ENCODE measurements around the gene DPCD. TPM values are rescaled to one million over a fixed set of nuclear protein-coding genes. Genes with fewer than 3 reads are reported as not detected.

DPCD gene
- total RNA-seq, 2 experiments from 2014 or later: 9.1 to 10.3 TPM

- Histone ChIP-seq H3K9me2 (ENCODE audit: insufficient read depth, low read length) (no peaks in the 10 kb centered on the region), H3K4me1 (ENCODE audit: insufficient read depth, low read length, poor library complexity, severe bottlenecking) (no peaks in the 10 kb centered on the region), H3K9me3 (ENCODE audit: low read length) (no peaks in the 10 kb centered on the region), H3K27ac (ENCODE audit: low read depth, low read length, poor library complexity, severe bottlenecking) (no peak overlapping the region), H3K4me2 (ENCODE audit: low read length) (no peak overlapping the region), H3K4me3 (ENCODE audit: low read depth, low read length, poor library complexity, severe bottlenecking) (no peak overlapping the region), H3K36me3 (ENCODE audit: insufficient read depth, low read length) (peaks cover 74% of the 10 kb centered on the region), H2AFZ (ENCODE audit: low read length) (no peak overlapping the region), H3K79me2 (ENCODE audit: insufficient read depth, low read depth, low read length) (no peaks in the 10 kb centered on the region), H4K20me1 (ENCODE audit: insufficient read depth, low read length) (no peaks in the 10 kb centered on the region)
- POLR2A ChIA-PET: interaction anchor here (0.6 kb wide), 1 partner anchor 210 kb away, joined by 3 read pairs; no protein-coding TSS in a partner anchor
- DNase-seq (ENCODE audit: low spot score): no peak
- CTCF ChIA-PET (ENCODE audit: unreplicated experiment): no interaction called here
- intact Hi-C loops (cut with micrococcal nuclease; ENCODE audit: unreplicated experiment): no loop called here
- no peak for TF ChIP-seq EZH2phosphoT487 (IDR thresholded peaks at IDR 0.05; ENCODE audit: borderline replicate concordance, low read depth, low read length)
- TF ChIP-seq, protein P1, sequence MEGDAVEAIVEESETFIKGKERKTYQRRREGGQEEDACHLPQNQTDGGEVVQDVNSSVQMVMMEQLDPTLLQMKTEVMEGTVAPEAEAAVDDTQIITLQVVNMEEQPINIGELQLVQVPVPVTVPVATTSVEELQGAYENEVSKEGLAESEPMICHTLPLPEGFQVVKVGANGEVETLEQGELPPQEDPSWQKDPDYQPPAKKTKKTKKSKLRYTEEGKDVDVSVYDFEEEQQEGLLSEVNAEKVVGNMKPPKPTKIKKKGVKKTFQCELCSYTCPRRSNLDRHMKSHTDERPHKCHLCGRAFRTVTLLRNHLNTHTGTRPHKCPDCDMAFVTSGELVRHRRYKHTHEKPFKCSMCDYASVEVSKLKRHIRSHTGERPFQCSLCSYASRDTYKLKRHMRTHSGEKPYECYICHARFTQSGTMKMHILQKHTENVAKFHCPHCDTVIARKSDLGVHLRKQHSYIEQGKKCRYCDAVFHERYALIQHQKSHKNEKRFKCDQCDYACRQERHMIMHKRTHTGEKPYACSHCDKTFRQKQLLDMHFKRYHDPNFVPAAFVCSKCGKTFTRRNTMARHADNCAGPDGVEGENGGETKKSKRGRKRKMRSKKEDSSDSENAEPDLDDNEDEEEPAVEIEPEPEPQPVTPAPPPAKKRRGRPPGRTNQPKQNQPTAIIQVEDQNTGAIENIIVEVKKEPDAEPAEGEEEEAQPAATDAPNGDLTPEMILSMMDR (conservative IDR thresholded peaks at IDR 0.05; ENCODE audit: low read length): no peak
- no TSS peak for BruUV-seq (replicated peaks)
Observed at GRCh38 chr10:101658975-101659374, 70.9 kb downstream of the DPCD start.

Small RNAs within 50 kb of the gene (microRNA-seq; reads per million reads assigned to microRNA genes)
- gene MIR3158-1 (ENCODE audit: borderline replicate concordance) (not detected), gene MIR3158-2 (ENCODE audit: borderline replicate concordance) (not detected)

Small RNAs within 50 kb of the gene (small RNA-seq; reads per million reads assigned to genes)
- gene MIR3158-1 (not detected), gene RNU6-1165P (not detected)

Other genes with a start within 250 kb of the DPCD start
- gene BTRC, start 234.2 kb upstream of the DPCD start, total RNA-seq (2014; rRNA removed; shearing (Covaris generic)): 6.1 and 7.3 TPM in 2 replicates
- gene BTRC, start 234.2 kb upstream of the DPCD start, total RNA-seq (2022): 17.2 and 17.8 TPM in 2 replicates
- gene POLL, start 64 bp upstream of the DPCD start, total RNA-seq (2014; rRNA removed; shearing (Covaris generic)): 14.3 and 22.0 TPM in 2 replicates
- 34.0 and 35.6 TPM in 2 replicates for gene POLL, start 64 bp upstream of the DPCD start, total RNA-seq (2022)
- gene FBXW4, start 106.8 kb downstream of the DPCD start, total RNA-seq (2014; rRNA removed; shearing (Covaris generic)): 43.1 and 50.3 TPM in 2 replicates
- 54.2 and 60.9 TPM in 2 replicates for gene FBXW4, start 106.8 kb downstream of the DPCD start, total RNA-seq (2022)
- 0.44 and 0.72 TPM in 2 replicates for gene FGF8, start 187.8 kb downstream of the DPCD start, total RNA-seq (2014; rRNA removed; shearing (Covaris generic))
- gene FGF8, start 187.8 kb downstream of the DPCD start, total RNA-seq (2022): 0.86 and 1.3 TPM in 2 replicates
- 115 and 122 TPM in 2 replicates for gene NPM3, start 195.1 kb downstream of the DPCD start, total RNA-seq (2014; rRNA removed; shearing (Covaris generic))
- 107 and 111 TPM in 2 replicates for gene NPM3, start 195.1 kb downstream of the DPCD start, total RNA-seq (2022)
- gene OGA, start 230.1 kb downstream of the DPCD start, total RNA-seq (2014; rRNA removed; shearing (Covaris generic)): 65.5 and 73.2 TPM in 2 replicates
- 109 and 124 TPM in 2 replicates for gene OGA, start 230.1 kb downstream of the DPCD start, total RNA-seq (2022)

Measured in OCI-LY7 (cell line).